ENCODE data around the gene INSIG1. TPM values are rescaled to one million over a fixed set of nuclear protein-coding genes. Genes with fewer than 3 reads are reported as not detected.

The INSIG1 gene
- total and polyA plus RNA-seq, 2 donors (not counting 3 experiments of a cell fraction or from before 2014, with no cell fraction given) = 79.3 to 102 TPM

GRCh38 chr7:155274633-155275355 lies 22.9 kb upstream of the INSIG1 start:
- ChIA-PET POLR2A (no interaction called here), CTCF (interaction anchor here (0.8 kb wide), 1 partner anchor 18 kb away, joined by 3 read pairs; no protein-coding TSS in a partner anchor)

More at GRCh38 chr7:155274633-155275355, 22.9 kb upstream of the INSIG1 start:
- dilution Hi-C loops (cut with MboI; ENCODE audit: extremely low pct_ligation_motif_present, low sequenced_read_pairs) (no loop called here), intact Hi-C loops (cut with micrococcal nuclease) (no loop called here)
- Histone ChIP-seq H3K79me2 (ENCODE audit: control insufficient read depth, insufficient read depth, low read length) (no peaks in the 10 kb centered on the region), H3K4me3 (replicated peaks in 1 of 3; ENCODE audit: insufficient read depth in 1 of 3, low read depth in 1 of 3, low read length in 3 of 3) (no peak overlapping the region), H3K9me3 (replicated peaks; ENCODE audit: control insufficient read depth, insufficient read depth, low read length) (no peaks in the 10 kb centered on the region), H4K20me1 (replicated peaks; ENCODE audit: control insufficient read depth, extremely low read depth, insufficient read depth, low read length) (no peaks in the 10 kb centered on the region), H3K9ac (replicated peaks; ENCODE audit: extremely low read depth, insufficient read depth, low read length) (no peak overlapping the region), H3K27ac (ENCODE audit: insufficient read depth, low read depth, low read length) (no peak overlapping the region), H3K9me1 (replicated peaks; ENCODE audit: control insufficient read depth, extremely low read depth, insufficient read depth, low read length) (no peaks in the 10 kb centered on the region), H2AFZ (ENCODE audit: low read depth, low read length) (no peak overlapping the region), H3K4me1 (ENCODE audit: control insufficient read depth, extremely low read depth, insufficient read depth, low read length) (peaks cover 17% of the 10 kb centered on the region), H3K36me3 (ENCODE audit: control insufficient read depth in 2 of 2, extremely low read depth in 1 of 2, insufficient read depth in 2 of 2, low read length in 2 of 2) (no peaks in the 10 kb centered on the region), H3K4me2 (ENCODE audit: insufficient read depth, low read length) (no peak overlapping the region), H3K27me3 (ENCODE audit: control insufficient read depth in 2 of 2, insufficient read depth in 2 of 2, low read length in 2 of 2) (peaks cover 4 to 20% of the 10 kb centered on the region in 2 experiments)
- no peak for FAIRE-seq
- BruUV-seq (replicated peaks) = no TSS peak
- no peak for DNase-seq (ENCODE audit: low read depth, low spot score)
- TF ChIP-seq MAX (IDR thresholded peaks at IDR 0.05; ENCODE audit: insufficient read depth, insufficient read length) (no peak), JUN (IDR thresholded peaks at IDR 0.05; ENCODE audit: borderline replicate concordance, insufficient read depth, insufficient read length, low read depth) (no peak), POLR2A (IDR thresholded peaks at IDR 0.05; ENCODE audit: low read depth, low read length) (no peak), FOS (IDR thresholded peaks at IDR 0.05; ENCODE audit: borderline replicate concordance, insufficient read depth, low read length) (no peak), EZH2 (IDR thresholded peaks at IDR 0.05; ENCODE audit: borderline replicate concordance, low read depth, low read length, severe bottlenecking) (no peak), CTCF (IDR thresholded peaks at IDR 0.05; ENCODE audit: extremely low read depth in 1 of 2, insufficient read depth in 1 of 2, low read depth in 1 of 2, low read length in 2 of 2) (no peak), GATA2 (IDR thresholded peaks at IDR 0.05; ENCODE audit: insufficient read depth, insufficient read length, low read depth, low read length) (no peak), POLR2AphosphoS5 (IDR thresholded peaks at IDR 0.05; ENCODE audit: insufficient read depth, low read depth, low read length) (no peak), MYC (IDR thresholded peaks at IDR 0.05; ENCODE audit: low read depth, low read length) (no peak)
